Fibroblast of mammary gland (primary cell): Measurements from ENCODE around the gene MSI2.

Experiments used
- DNase-seq: peaks from one replicate; pipeline ENCODE4 v3.0.0-alpha.2; 2010; ENCODE audit warnings: low read depth
- H3K4me3 ChIP-seq: 2 replicates; pipeline ENCODE4 v1.5.1; 2011; ENCODE audit warnings: low read depth, mild to moderate bottlenecking, low read length, moderate library complexity; ENCODE audit not compliant: control insufficient read depth
- TF ChIP-seq, protein P1 (sequence below): conservative IDR thresholded peaks from 2 replicates; pipeline ENCODE4 v1.5.1; 2011; ENCODE audit warnings: low read depth, low read length, inconsistent platforms; ENCODE audit not compliant: control insufficient read depth, insufficient read depth

The MSI2 gene

DNA sequence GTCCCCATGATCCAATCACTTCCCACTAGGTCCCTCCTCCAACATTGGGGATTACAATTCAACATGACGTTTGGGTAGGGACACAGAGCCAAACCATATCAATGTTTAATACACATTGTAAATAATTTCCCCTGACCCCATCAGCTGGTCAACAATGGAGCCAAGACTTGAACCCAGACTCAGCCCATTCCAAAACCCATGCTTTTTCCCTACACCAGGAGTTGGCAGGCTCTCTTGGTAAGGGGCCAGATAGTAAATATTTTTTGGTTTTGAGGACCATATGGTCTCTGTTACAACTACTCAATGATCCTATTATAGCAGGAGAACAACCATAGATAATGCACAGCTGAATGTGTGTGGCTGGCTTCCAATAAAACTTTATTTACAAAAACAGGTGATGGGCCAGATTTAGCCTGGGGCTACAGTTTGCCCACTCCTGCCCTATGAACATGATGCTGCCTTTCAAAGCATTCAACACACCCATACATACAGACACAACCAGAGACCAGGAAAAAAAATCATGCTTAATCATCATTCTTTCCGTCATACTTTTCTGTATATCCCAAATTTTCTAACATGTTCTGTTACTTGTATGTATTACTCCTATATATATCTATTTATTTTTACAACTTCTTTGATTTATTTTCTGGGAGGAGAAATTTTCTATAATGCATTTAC, 22.1 kb upstream of the MSI2 start:
- no peak for DNase-seq
- H3K4me3 ChIP-seq: no peak overlapping the region
- TF ChIP-seq, protein P1, sequence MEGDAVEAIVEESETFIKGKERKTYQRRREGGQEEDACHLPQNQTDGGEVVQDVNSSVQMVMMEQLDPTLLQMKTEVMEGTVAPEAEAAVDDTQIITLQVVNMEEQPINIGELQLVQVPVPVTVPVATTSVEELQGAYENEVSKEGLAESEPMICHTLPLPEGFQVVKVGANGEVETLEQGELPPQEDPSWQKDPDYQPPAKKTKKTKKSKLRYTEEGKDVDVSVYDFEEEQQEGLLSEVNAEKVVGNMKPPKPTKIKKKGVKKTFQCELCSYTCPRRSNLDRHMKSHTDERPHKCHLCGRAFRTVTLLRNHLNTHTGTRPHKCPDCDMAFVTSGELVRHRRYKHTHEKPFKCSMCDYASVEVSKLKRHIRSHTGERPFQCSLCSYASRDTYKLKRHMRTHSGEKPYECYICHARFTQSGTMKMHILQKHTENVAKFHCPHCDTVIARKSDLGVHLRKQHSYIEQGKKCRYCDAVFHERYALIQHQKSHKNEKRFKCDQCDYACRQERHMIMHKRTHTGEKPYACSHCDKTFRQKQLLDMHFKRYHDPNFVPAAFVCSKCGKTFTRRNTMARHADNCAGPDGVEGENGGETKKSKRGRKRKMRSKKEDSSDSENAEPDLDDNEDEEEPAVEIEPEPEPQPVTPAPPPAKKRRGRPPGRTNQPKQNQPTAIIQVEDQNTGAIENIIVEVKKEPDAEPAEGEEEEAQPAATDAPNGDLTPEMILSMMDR: no peak

- TF ChIP-seq, protein P1: no peak
- DNase-seq: no peak
- H3K4me3 ChIP-seq: no peak overlapping the region
These were observed 21.6 kb upstream of the MSI2 start for GRCh38 chr17:57234739-57235092.

DNA sequence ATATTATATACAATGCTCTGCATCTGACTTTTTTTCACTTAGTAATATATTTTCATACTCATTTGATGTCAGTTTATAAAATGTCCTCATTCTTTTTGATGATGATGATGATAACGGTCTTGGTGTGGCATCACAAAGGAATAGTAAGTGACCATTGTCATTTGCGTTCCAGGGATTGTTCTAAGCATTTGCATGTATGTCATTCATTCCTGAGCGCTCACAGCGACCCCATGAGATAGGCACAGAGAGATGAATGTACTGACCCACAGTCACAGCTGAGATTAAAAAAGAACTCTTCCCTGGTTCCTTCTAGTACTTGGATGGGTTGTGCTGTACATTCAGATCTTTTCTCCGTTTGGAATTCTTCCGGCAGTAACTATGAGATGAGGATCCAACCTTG, 21.2 kb upstream of the MSI2 start:
- H3K4me3 ChIP-seq: no peak overlapping the region
- no peak for DNase-seq
- TF ChIP-seq, protein P1: no peak

GRCh38 chr17:57236686-57237299, 19.5 kb upstream of the MSI2 start:
- DNase-seq: no peak
- H3K4me3 ChIP-seq: no peak overlapping the region
- TF ChIP-seq, protein P1: no peak

- no peak for DNase-seq
- H3K4me3 ChIP-seq: no peak overlapping the region
- TF ChIP-seq, protein P1: no peak
These were observed 15.7 kb upstream of the MSI2 start for GRCh38 chr17:57240648-57241047.

GRCh38 chr17:57242148-57242547, 14.2 kb upstream of the MSI2 start:
- no peak overlapping the region for H3K4me3 ChIP-seq
- TF ChIP-seq, protein P1: no peak
- DNase-seq: no peak
